DMS153 (cell line): Measurements from ENCODE around the gene POLN.
"Not testable (repeated sequence)": the region's sequence is repeated elsewhere in the genome, so short reads cannot be mapped to it uniquely, and the experiment has no call there.

ENCODE experiments used
- DNase-seq: peaks from one replicate; lab custom pipeline; 2025; lab: John Stamatoyannopoulos, UW

POLN gene

DNA sequence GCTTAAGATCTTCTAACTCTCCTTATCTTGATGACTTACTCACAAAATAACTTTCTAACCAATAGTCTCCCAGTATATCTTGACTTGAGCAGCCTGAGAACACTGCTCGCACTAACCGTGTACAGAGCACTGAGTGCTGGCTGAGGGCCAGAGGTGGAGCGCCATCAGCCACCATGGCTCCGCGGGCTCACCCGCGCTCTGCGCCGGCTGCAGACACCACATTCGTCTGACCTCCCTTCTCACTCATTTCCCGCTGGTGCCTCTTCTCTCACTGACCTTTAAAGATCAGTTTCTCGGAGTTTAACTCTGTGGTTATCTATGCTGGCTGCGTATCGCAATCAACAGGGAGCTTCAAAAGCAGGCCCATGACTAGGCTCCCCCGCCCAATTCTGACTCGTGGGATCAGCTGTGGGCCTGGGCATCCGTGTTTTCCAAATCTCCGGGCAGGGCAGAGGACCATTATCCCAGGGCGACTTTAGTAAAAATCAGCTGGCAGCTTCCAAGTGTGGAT, 78.6 kb downstream of the POLN start:
- DNase-seq = no peak

DNA sequence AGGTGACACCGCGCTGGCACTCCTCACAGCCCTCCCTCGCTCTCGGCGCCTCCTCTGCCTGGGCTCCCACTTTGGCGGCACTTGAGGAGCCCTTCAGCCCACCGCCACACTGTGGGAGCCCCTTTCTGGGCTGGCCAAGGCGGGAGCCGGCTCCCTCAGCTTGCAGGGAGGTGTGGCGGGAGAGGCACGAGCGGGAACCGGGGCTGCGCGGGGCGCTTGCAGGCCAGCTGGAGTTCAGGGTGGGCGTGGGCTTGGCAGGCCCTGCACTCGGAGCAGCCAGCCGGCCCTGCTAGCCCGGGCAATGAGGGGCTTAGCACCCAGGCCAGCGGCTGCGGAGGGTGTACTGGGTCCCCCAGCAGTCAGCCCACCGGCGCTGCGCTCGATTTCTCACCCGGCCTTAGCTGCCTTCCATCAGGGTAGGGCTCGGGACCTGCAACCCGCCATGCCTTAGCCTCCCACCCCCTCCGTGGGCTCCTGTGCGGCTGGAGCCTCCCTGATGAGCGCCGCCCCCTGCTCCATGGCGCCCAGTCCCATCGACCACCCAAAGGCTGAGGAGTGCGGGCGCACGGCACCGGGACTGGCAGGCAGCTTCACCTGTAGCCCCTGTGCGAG, 80.7 kb downstream of the POLN start:
- DNase-seq = not testable (repeated sequence)

DNA sequence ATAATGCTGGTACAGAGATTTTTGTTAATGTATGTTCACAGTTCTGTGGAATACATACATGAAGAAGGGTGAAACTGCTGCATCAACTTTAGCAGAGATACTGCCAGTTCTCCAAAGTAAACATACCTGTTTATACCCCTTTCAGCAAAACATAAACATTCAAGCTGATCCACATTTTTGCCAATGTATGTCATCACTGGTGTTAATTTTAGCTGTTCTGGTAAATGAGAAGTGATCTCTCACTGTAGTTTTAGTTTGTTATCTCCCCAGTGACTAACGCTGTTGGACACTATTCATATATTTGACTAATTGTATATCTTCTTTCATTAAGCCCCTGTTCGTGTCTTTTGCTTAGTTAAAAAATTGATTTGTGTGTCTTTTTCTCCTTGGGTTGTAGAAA, 82.0 kb downstream of the POLN start:
- DNase-seq = no peak

DNA sequence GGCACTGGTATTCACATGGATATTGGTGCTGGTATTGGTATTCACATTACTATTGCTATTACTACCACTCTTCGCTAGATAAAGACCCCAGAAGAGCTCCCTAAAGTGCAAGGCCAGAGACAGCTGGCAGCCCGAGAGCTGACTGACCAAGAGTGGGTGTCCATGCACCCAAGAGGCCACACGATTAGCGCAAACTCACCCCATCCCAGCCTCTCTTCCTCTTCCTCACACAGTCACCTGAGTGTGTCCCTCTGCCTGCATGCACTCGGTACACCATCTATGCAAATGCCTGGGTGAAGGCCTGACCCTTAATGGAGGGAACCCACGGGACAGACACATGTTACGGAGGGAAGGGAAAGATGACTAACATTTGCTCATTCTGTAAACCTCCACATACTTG, 86.7 kb downstream of the POLN start:
- no peak for DNase-seq

DNA sequence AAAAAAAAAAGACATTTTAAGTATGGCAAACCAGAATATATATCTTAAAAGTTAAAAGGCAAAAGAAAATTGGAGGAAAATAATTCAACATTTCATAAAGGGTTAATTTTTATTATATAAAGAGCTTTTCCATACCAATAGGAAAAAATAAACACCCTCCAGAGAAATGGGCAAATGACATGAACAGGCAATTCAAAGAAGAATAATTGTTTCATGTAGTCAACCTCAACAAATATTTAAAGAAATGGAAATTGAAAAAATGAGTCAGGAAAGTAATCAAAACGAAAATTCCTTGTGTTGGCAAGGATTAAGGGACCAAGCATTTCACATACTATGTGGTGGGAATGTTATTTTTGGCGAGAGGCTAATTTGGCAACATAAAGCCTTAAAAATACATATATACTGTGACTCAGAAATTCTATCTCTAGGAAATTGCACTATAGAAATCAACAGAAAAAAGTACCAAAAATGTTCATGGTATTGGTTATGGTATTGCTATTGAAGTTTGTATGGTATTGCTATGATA, 87.6 kb downstream of the POLN start:
- DNase-seq = no peak

DNA sequence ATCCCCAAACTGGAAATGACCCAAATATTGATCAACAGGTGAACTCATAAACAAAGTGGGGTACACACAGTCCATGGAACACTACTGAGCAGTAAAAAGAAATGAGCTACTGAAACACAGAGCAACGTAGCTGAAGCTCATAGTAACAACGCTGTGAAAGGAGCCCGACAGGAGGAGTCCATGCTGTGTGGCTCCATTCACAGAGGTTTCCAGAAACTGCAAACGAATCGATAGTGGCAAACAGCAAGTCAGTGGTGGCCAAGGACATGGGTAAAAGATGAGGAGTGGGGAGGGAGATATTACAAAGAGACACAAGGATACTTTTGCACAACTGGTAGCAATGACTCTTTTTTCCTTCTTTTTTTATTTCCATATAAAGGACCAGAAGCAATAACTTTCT, 90.4 kb downstream of the POLN start:
- no peak for DNase-seq

DNA sequence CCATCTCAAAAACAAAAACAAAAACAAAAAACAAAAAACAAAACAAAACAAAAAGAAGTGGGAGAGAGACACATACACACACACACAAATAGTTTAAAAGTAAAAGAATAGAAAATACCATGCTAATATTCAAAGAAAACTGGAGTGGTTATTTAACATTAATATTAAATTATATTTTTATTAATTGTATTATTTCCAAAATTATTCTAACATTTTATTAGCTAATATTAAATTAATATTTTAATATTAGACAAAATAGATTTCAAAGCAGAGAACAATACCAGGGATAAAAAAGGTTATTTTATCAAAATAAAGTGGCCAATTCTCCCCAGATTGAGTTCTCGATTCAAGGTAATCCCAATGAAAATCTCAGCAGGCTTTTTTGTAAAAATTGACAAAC, 91.8 kb downstream of the POLN start:
- DNase-seq = no peak

DNA sequence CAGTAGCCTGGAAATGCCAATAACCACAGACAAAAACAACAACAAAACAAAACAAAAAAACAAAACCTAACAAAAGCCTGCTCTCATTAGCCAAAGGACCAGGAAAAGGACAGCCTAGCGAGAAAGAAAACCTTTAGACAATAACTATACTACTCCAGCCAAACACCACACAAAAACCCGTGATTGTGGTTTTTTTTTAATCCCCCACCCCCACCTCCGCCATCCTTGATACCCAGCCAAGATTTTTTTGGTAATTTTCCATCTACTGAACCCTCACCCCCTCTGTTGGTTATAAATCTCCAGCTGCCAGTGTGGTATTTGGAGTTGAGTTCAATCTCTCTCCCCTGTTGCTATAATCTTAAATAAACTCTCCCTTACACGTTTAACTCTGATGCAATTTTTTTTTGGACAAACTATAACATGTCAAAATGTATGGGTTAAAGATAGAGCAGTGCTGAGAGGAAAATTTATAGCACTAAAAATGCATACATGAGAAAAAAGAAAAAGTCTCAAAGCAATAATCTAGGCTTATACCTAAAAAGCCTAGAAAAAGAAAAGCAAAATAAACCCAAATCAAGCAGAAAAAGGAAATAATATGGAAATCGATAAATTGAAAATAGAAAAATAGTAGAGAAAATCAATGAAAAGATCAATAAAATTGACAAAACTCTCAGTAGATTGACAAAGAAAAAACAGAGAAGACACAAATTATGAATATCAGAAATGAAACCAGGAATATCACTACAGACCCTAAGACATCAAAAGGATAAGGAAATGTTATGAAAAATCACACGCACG, 99.1 kb downstream of the POLN start:
- no peak for DNase-seq

DNA sequence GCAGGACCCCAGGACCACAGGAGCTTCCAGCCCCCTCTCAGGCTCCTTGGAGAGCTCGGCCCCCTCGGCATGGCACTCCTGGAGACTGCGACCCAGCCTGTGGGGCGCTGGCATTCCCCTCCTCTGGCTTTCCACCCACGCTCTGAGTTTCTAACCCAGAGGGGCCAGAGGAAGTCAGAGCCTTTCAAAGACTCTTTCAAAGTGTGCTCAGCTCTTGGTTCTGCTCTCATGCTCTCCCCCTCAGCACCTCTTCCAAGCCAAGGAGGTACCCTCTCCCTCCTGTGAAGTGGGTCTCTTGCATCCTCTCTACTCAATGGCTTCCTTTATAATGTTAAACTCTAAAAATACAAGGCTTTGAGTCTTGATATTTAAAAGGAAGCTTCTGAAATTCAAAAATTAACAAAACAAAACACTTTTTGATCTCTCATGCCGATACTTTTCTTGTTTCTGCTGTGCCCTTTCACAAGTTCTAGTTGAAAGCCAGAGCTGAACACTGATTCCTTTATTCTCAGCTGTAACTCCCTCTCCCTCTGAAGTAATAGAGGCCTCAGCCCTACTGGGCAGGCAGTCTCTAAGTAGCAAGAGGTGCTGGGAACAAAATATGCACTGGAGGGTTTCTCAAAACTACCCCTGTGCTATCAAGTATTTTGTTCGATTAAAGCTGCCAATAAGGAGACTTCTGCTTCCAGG, 100.0 kb downstream of the POLN start:
- DNase-seq = no peak

DNA sequence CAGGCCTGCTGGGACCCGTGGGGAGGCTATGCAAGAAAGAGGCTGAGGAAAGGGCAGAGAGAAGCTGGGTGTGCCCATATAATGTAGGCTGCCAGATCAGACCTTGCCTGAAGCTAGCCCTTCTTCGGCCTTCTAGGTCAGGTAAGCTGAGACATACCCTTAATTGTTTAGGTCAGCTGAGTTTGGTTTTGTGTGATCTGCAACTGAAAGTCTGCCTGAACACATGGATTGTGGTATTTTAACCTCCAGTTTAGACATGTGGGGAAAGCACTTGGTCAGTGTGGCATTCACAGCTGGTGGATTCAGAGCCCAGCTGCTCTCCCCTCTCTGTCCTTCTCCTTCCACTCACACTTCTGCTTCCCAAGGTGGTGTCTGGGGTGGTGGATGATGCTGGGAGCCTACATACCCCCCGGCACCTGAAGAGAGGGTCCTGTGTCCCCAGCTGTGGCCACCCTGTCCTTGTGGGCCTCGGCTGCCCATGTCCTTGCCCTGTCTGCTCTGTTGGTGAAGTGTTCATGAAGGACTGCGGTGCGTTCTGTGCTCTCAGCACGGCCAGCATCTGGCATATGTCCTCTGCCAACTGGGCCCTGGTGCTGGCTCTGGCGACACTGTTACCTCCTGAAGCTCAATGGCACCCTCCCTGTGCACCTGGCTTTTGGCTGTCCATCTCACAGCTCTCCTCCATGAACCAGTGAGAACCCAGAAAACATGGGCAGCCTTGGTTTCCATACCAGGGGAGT, 100.7 kb downstream of the POLN start:
- no peak for DNase-seq

DNA sequence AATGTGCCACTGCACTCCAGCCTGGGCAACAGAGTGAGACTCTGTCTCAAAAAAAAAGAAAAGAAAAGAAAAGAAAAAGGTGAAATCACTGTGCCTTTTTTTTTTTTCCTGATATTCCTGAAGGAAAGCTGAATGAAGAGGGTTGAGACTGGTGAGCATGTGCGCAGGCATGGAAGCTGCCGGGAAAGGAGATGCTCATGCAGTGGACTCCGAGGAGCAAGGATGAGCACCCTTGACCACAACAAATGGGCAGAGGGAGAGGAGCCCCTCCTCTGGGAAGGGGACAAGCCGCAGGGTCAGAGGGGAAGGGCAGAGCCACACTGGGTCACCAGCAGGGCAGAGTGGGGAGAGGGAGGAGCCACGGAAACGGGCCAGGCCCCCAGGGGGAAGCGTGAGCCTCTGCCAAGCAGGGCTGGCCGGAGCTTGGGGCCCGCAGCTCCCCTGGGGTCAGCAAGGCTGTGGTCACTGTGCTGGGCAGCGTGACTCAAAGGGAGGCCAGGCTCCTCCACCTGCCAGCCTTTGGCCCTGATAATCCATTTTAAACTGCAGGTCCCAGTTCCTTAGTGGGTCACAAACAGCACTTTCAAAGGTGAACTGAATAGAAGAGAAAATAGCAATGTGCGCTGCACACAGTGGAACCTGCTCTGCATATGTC, 102.9 kb downstream of the POLN start:
- no peak for DNase-seq

DNA sequence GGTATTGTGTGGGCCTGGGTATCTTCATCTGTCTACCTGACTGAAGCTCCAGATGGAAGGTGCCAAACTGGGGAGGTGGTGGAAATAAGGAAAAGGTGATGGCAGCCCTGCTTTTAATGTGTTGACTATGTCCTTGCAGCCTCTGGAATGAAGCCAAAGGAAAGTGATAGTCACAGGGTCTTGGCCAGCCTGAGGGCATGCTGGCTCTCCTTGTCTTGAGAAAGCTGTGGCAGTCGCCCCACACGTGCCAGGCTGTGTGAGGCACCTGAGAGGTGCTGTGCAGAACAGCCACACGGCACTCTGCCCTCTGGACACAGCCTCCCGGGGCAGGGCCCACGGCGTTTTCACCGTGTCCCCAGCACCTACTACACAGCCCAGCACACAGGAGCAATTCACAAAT, 105.2 kb downstream of the POLN start:
- DNase-seq = no peak

DNA sequence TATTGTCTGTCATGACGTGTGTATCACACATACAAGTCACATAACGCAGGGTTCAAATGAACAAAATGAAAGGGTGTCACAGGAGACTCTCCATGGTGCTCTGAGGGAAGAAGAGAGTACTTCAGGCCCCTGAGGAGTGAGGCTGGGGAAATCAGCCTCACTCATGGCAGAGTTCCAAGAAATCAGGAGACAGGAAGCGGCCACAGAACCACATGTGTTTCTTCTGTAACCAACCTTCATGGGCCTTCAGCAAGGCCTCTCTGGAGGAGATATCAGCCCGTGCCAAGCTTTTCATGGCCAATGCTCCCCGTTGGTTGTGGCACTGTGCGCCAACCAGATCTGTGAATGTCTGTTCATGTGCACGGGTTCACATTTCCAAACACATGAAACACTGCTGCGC, 106.8 kb downstream of the POLN start:
- no peak for DNase-seq

DNA sequence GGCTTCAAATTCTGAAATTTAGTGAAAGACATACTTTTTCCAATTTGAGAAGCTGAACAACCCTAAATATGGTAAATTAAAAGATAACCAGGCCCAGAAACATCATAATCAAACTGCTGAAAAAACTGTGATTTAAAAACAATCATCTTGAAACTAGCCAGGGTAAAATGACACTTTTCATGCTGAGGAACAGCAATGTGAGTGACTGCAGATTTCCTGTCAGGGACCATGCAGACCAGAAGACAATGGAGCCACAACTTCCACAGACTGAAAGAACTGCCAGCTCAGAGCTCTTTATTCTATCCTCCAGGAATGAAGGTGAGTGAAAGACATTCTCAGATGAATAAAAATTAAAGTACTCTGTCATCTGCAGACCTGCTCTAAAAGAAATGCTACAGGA, 109.5 kb downstream of the POLN start:
- no peak for DNase-seq

DNA sequence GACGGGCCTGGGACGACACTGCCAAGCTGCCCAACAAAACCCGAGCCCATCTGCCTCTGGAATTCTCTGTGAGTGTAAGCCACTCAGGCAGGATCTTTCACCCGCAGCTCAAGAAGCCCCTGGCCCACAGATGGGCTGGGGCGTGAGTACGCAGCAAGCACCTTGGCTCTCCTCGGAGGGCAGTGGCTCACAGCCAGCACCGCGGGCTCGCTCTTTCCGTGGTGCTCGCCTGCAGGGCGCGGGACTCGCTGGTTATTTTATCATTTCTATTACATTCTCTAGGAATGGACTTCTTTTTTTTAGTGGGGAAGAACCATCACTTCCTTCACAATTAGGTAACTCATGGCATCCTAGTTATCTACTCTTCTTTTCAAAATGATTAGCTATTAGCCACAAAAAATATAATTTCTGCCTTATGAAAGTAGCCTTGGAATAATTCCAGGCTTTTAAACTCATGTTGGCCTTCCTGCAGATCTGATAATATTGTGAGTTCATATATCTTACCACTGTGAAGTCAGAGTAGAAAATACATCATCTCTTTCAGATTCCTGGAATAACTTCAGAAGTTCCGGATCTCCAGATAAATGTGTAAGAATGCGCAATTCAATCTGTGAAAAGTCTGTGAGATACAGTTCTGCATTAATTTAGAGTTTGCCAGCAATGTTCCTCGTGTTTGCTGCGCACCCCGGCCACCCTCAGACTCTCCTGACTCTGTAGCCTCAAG, 114.2 kb downstream of the POLN start:
- DNase-seq = no peak

DNA sequence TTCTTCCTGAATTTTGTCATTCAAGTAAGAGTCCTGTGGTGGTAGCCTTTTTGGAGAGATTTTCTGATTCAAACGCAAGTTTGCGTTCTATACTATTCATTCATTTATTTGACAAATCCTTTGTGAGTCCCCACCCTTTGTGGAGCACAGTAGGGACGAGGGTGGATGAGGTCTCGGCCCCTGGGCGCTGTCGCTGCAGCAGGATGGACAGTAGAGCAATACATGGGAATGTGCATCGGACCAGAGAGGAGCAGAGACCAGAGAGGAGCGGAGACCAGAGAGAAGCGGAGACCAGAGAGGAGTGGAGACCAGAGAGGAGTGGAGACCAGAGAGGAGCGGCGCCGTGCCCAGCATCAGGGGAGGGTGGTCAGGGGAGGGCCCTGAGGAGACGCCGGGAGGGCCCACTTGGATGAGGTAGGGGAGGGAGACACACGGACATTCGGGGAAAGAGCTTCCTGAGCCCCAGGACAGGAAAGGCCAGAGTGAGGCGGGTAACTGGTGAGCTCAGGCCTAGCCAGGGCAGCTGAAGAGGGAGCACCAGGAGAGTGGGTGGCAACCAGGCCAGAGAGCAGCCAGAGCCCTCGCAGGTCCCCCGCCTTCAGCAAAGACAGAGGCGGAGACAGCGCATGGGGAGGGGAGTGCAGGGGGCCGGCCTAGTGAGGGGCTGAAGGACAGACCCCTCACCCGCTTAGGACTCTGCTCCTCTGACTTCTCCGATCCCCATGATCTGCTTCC, 115.4 kb downstream of the POLN start:
- DNase-seq = no peak

DNA sequence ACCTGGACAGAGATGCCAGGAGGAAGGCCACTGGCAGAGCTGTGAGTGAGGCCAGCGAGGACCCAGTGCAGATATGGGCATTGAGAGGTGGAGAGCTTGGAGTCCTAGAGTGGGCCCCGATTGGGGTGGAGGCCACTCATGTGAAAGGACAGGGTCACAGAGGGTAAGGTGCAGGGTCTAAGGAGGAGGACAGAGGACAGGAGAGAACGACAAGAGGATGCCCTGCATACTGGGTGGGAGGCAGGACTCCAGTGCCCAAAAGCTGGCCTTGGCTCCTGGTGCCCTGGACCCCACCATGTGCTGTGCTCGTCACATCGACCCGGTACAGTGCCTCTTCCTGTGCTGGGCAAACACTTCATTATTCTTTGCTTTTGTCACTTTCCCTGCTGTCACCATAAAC, 116.1 kb downstream of the POLN start:
- no peak for DNase-seq

DNA sequence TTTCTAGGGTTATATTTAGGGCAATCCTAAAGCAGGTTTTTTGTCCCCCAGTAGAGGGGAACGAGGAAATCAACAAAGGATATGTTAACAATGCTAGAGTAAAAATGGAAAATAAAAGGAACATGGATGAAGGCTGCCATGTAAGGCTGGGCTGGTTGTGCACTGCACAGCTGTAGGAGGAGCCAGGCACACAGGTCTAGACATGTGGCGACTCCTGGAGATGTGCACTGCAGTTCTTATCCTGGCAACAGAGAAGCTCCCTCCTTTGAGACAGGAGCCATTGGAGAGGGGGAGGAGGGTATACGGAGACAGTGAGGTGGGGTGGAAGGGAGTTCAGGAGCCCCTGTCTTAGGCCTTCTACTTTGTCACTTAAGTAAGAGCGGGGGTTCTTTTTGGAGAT, 116.9 kb downstream of the POLN start:
- no peak for DNase-seq

DNA sequence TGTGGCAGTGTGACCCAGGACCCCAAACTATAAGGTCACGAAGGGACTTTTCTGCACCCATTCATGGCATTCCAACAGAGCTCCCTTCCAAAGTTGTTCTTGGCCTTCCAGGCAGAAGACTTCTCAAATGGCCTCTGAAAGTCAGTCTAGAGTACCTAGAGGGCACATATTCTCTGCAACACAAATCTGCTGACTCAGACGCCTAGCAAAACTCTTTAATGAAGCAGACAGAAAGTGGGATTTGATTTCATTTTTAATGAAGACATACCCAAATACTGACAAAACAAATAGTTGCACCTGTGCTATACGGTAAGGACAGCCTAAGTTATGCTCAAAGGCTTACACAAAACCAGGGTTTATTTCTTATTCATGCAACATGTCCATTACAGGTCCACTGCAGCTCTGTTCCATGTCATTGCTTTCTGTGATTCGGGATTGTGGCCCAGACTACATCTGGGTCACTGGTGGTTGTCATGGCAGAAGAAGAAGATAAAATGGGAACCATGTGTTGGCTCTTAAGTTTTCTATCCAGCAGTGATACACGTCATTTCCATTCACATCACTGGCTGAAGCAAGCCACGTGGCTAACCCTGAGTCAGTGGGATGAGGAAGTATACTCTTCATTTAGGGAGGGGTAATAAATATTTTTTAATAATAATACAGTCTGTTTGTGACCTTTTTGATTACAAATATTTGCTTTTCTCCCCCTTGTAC, 125.1 kb downstream of the POLN start:
- no peak for DNase-seq

DNA sequence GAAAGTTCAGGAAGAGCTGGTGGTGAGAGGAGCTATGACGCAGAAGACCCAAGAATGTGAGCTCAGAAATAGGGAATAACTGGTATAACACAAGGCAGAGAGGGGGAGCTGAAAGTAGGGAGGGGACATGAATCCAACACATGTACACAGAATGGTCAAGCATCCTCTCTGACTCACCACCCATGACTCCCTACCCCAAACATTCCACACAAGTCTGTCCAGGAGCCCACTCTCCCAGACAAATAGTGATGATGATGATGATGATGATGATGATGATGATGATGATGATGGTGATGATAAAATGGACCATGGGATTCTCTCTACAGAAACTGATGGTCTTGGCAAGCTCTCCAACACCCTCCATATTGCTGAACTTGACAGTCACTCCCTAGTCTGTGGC, 136.4 kb downstream of the POLN start:
- DNase-seq = no peak
